Brain microvascular endothelial cell (primary cell): ENCODE data around the gene DEXI.

Experiments
- DNase-seq: peaks from one replicate; pipeline ENCODE4 v3.0.0-alpha.2; 2020
- H3K27ac ChIP-seq: fragments of 250-450 bp; sonication (Bioruptor Pico); 2 replicates; pipeline ENCODE4 v1.5.1; 2020; ENCODE audit warnings: mild to moderate bottlenecking, moderate library complexity
- H3K27me3 ChIP-seq: fragments of 250-450 bp; sonication (Bioruptor Pico); replicated peaks from 2 replicates; pipeline ENCODE4 v1.5.1; 2020; ENCODE audit warnings: mild to moderate bottlenecking
- H3K36me3 ChIP-seq: fragments of 250-450 bp; sonication (Bioruptor Pico); replicated peaks from 2 replicates; pipeline ENCODE4 v1.5.1; 2020; ENCODE audit warnings: mild to moderate bottlenecking
- H3K4me3 ChIP-seq: 2 replicates; pipeline ENCODE4 v1.5.1; 2011; ENCODE audit warnings: low read depth, mild to moderate bottlenecking, control low read depth, low read length, moderate library complexity
- CTCF ChIP-seq: IDR thresholded peaks from 2 replicates; pipeline ENCODE4 v1.5.1; 2011; ENCODE audit warnings: low read depth, mild to moderate bottlenecking, moderate library complexity, low read length, control low read depth, inconsistent platforms; ENCODE audit errors: missing control alignments
- in situ Hi-C: cut with HindIII; loops from 2 replicates; pipeline ENCODE4 v1.10.0; 2017; ENCODE audit warnings: low sequenced_read_pairs, low pct_ligation_motif_present

The DEXI gene

DNA sequence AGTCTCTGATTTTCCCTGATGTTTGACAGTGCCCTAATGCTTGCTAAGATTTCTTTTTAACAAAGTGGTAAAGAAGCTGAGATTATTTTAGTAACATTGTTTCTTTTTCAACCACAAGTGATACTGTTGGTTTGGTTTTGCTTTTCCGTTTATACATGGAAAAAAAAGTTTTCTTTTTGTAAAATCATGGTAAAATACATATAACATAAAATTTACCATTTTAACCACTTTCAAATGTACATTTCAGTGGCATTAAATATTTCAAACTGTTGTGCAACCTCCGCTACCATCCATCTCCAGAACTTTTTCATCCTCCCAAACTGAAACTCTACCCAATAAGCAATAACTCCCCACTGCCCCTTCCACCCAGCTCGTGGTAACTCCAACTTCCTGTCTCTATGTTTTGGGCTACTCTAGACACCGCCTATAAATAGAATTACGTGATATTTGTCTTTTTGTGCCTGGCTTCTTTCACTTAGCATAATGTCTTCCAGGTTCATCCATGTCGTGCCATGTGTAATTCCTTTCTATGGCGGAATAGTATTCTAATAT, 60.7 kb downstream of the DEXI start:
- Histone ChIP-seq H3K27ac (no peak overlapping the region), H3K4me3 (no peak overlapping the region), H3K36me3 (no peaks in the 10 kb centered on the region), H3K27me3 (peaks cover 28% of the 10 kb centered on the region)
- in situ Hi-C loops = no loop called here
- TF ChIP-seq CTCF = no peak
- no peak for DNase-seq

- no peak for DNase-seq
- in situ Hi-C loops = no loop called here
- Histone ChIP-seq H3K4me3 (no peak overlapping the region), H3K27ac (no peak overlapping the region), H3K27me3 (peaks cover 28% of the 10 kb centered on the region), H3K36me3 (no peaks in the 10 kb centered on the region)
- TF ChIP-seq CTCF = no peak
Measured at GRCh38 chr16:10880594-10881452, 61.4 kb downstream of the DEXI start.

DNA sequence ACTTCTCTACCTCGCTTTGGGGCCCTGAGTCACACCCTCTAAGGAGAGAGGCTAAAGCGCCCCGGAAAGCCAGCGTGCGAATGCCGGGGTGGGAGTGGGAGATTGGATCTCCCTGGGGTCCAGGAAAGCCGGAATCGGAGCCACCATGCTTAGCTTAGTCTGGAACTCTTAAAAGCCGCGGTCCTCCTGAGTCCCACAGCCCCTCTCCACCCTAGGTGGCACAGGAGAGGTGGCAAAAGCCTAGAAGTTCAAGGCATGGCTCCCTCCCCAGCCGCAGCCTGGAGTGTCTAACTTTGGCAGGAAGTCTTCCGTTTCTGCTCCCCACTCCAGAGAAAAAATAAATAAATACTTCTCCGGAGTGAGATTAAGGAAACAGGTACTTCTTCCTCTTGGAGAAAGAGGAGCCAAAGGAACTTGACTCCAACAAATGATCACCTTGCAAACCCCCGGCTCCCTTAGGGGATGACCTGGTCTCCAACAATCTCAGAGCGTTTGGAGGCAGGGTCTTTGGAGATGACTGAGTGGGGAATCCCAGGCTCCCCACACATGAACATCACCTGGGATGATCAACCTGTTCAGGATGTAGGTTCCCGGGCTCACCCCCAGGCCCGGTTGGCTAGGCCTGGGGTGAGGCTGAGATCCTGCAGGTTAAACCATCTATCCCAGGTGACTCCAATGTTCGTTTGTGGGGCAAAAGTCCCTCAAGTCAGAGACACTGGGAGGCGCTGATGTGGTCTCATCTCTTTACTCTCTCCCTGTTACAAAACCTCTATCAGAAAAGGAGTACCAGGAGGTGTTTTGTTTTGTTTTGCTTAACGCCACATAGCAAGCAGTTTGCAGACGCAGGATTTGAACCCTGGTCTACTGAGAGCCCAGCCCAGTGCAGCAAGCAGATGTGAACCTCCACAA, 62.3 kb downstream of the DEXI start:
- TF ChIP-seq CTCF = no peak
- H3K27ac ChIP-seq = no peak overlapping the region
- no peaks in the 10 kb centered on the region for H3K36me3 ChIP-seq
- H3K4me3 ChIP-seq = no peak overlapping the region
- in situ Hi-C loops = no loop called here
- H3K27me3 ChIP-seq = peaks cover 28% of the 10 kb centered on the region
- no peak for DNase-seq
